HepG2 (cell line): ENCODE data around the gene MTOR.

Source experiments
- CTCF ChIP-seq: sonication (generic); formaldehyde crosslinking; IDR thresholded peaks from 2 replicates; pipeline ENCODE4 v1.5.0; 2020; ENCODE audit warnings: mild to moderate bottlenecking, missing genetic modification reagents, moderate library complexity
- MAX ChIP-seq: IDR thresholded peaks from 2 replicates; pipeline ENCODE4 v1.6.1; 2012; ENCODE audit warnings: inconsistent platforms
- NCOA1 ChIP-seq: sonication (generic); formaldehyde crosslinking; IDR thresholded peaks from 2 replicates; pipeline ENCODE4 v1.9.0; 2021; ENCODE audit warnings: missing genetic modification reagents
- PHF21A ChIP-seq: sonication (generic); formaldehyde crosslinking; IDR thresholded peaks from 2 replicates; pipeline ENCODE4 v1.5.0; 2020; ENCODE audit warnings: mild to moderate bottlenecking, missing genetic modification reagents
- PHF8 ChIP-seq: sonication (generic); formaldehyde crosslinking; IDR thresholded peaks from 2 replicates; pipeline ENCODE4 v1.5.0; 2020; ENCODE audit warnings: missing genetic modification reagents
- ZBTB2 ChIP-seq: sonication (generic); formaldehyde crosslinking; IDR thresholded peaks from 2 replicates; pipeline ENCODE4 v1.8.0; 2022; ENCODE audit warnings: low read depth, missing genetic modification reagents
- ZNF740 ChIP-seq: sonication (generic); formaldehyde crosslinking; IDR thresholded peaks from 2 replicates; pipeline ENCODE4 v1.4.0; 2020; ENCODE audit warnings: missing genetic modification reagents

- no peak for TF ChIP-seq PHF8 (CRISPR knock-in tag)
- TF ChIP-seq CTCF (CRISPR knock-in tag): no peak
- no peak for TF ChIP-seq MAX
- no peak for TF ChIP-seq ZNF740 (CRISPR knock-in tag)
- no peak for TF ChIP-seq ZBTB2
- no peak for TF ChIP-seq PHF21A (CRISPR knock-in tag)
- TF ChIP-seq NCOA1 (CRISPR knock-in tag): no peak
These were observed 111.2 kb downstream of the MTOR start for GRCh38 chr1:11151114-11151513.
